HEK293 (cell line): ENCODE measurements around the gene CCDC85C.

Experiments
- BCL11A ChIP-seq: fragments of 450-650 bp; formaldehyde crosslinking; IDR thresholded peaks from 2 replicates; pipeline ENCODE4 v1.5.1; 2016; ENCODE audit warnings: low read depth, missing biosample characterization, missing genetic modification characterization
- KLF9 ChIP-seq: fragments of 450-650 bp; formaldehyde crosslinking; IDR thresholded peaks from 2 replicates; pipeline ENCODE4 v1.5.1; 2016; ENCODE audit warnings: missing biosample characterization, missing genetic modification characterization, low read depth
- PRDM10 ChIP-seq: fragments of 450-650 bp; formaldehyde crosslinking; IDR thresholded peaks from 2 replicates; pipeline ENCODE4 v1.5.1; 2016; ENCODE audit warnings: missing biosample characterization, missing genetic modification characterization
- RBAK ChIP-seq: fragments of 450-650 bp; formaldehyde crosslinking; IDR thresholded peaks from 2 replicates; pipeline ENCODE4 v1.5.1; 2016; ENCODE audit warnings: missing biosample characterization, missing genetic modification characterization
- SP2 ChIP-seq: fragments of 450-650 bp; formaldehyde crosslinking; IDR thresholded peaks from 2 replicates; pipeline ENCODE4 v1.5.1; 2016; ENCODE audit warnings: missing biosample characterization, missing genetic modification characterization
- WT1 ChIP-seq: fragments of 450-650 bp; formaldehyde crosslinking; IDR thresholded peaks from 2 replicates; pipeline ENCODE4 v1.5.1; 2016; ENCODE audit warnings: missing biosample characterization, missing genetic modification characterization
- ZBTB48 ChIP-seq: fragments of 450-650 bp; formaldehyde crosslinking; IDR thresholded peaks from 2 replicates; pipeline ENCODE4 v1.5.1; 2016; ENCODE audit warnings: missing biosample characterization, missing genetic modification characterization
- ZNF114 ChIP-seq: fragments of 450-650 bp; formaldehyde crosslinking; IDR thresholded peaks from 2 replicates; pipeline ENCODE4 v1.5.0; 2017; ENCODE audit warnings: missing biosample characterization, missing genetic modification characterization
- ZNF121 ChIP-seq: fragments of 450-650 bp; formaldehyde crosslinking; IDR thresholded peaks from 2 replicates; pipeline ENCODE4 v1.5.1; 2016; ENCODE audit warnings: missing biosample characterization, missing genetic modification characterization
- ZNF157 ChIP-seq: fragments of 450-650 bp; formaldehyde crosslinking; IDR thresholded peaks from 2 replicates; pipeline ENCODE4 v1.5.1; 2016; ENCODE audit warnings: missing biosample characterization, missing genetic modification characterization
- ZNF184 ChIP-seq: fragments of 450-650 bp; IDR thresholded peaks from 2 replicates; pipeline ENCODE4 v1.5.1; 2018; ENCODE audit warnings: missing biosample characterization, mild to moderate bottlenecking, missing genetic modification characterization
- ZNF202 ChIP-seq: fragments of 450-650 bp; formaldehyde crosslinking; IDR thresholded peaks from 2 replicates; pipeline ENCODE4 v1.5.1; 2016; ENCODE audit warnings: missing biosample characterization, missing genetic modification characterization, borderline replicate concordance
- ZNF223 ChIP-seq: fragments of 450-650 bp; formaldehyde crosslinking; IDR thresholded peaks from 2 replicates; pipeline ENCODE4 v1.5.1; 2016; ENCODE audit warnings: missing biosample characterization, missing genetic modification characterization
- ZNF26 ChIP-seq: fragments of 450-650 bp; formaldehyde crosslinking; IDR thresholded peaks from 2 replicates; pipeline ENCODE4 v1.5.1; 2016; ENCODE audit warnings: missing biosample characterization, missing genetic modification characterization
- ZNF266 ChIP-seq: fragments of 450-650 bp; formaldehyde crosslinking; IDR thresholded peaks from 2 replicates; pipeline ENCODE4 v1.5.1; 2016; ENCODE audit warnings: missing biosample characterization, missing genetic modification characterization, low read depth
- ZNF335 ChIP-seq: fragments of 450-650 bp; formaldehyde crosslinking; conservative IDR thresholded peaks from 2 replicates; pipeline ENCODE4 v1.5.1; 2016; ENCODE audit warnings: missing biosample characterization, missing genetic modification characterization
- ZNF416 ChIP-seq: fragments of 450-650 bp; formaldehyde crosslinking; IDR thresholded peaks from 2 replicates; pipeline ENCODE4 v1.5.1; 2016; ENCODE audit warnings: missing biosample characterization, missing genetic modification characterization
- ZNF488 ChIP-seq: fragments of 450-650 bp; formaldehyde crosslinking; IDR thresholded peaks from 2 replicates; pipeline ENCODE4 v1.5.1; 2016; ENCODE audit warnings: missing biosample characterization, missing genetic modification characterization
- ZNF518A ChIP-seq: fragments of 450-650 bp; formaldehyde crosslinking; conservative IDR thresholded peaks from 2 replicates; pipeline ENCODE4 v1.5.1; 2016; ENCODE audit warnings: low read depth, missing biosample characterization, missing genetic modification characterization
- ZNF544 ChIP-seq: fragments of 450-650 bp; formaldehyde crosslinking; IDR thresholded peaks from 2 replicates; pipeline ENCODE4 v1.5.0; 2017; ENCODE audit warnings: missing biosample characterization, missing genetic modification characterization
- ZNF549 ChIP-seq: fragments of 450-650 bp; IDR thresholded peaks from 2 replicates; pipeline ENCODE4 v1.5.1; 2018; ENCODE audit warnings: missing biosample characterization, missing genetic modification characterization, mild to moderate bottlenecking, inconsistent platforms, moderate library complexity
- ZNF555 ChIP-seq: fragments of 450-650 bp; formaldehyde crosslinking; conservative IDR thresholded peaks from 2 replicates; pipeline ENCODE4 v1.5.1; 2017; ENCODE audit warnings: missing biosample characterization, mild to moderate bottlenecking, missing genetic modification characterization, inconsistent platforms
- ZNF558 ChIP-seq: fragments of 450-650 bp; formaldehyde crosslinking; IDR thresholded peaks from 2 replicates; pipeline ENCODE4 v1.5.1; 2016; ENCODE audit warnings: missing biosample characterization, missing genetic modification characterization
- ZNF624 ChIP-seq: fragments of 450-650 bp; formaldehyde crosslinking; IDR thresholded peaks from 2 replicates; pipeline ENCODE4 v1.5.1; 2017; ENCODE audit warnings: missing biosample characterization, missing genetic modification characterization
- ZNF701 ChIP-seq: fragments of 450-650 bp; formaldehyde crosslinking; IDR thresholded peaks from 2 replicates; pipeline ENCODE4 v1.5.1; 2016; ENCODE audit warnings: missing biosample characterization, missing genetic modification characterization
- ZNF707 ChIP-seq: fragments of 450-650 bp; formaldehyde crosslinking; IDR thresholded peaks from 2 replicates; pipeline ENCODE4 v1.5.1; 2016; ENCODE audit warnings: missing biosample characterization, missing genetic modification characterization
- ZNF792 ChIP-seq: fragments of 450-650 bp; formaldehyde crosslinking; IDR thresholded peaks from 2 replicates; pipeline ENCODE4 v1.5.1; 2016; ENCODE audit warnings: missing biosample characterization, missing genetic modification characterization
- ZNF830 ChIP-seq: fragments of 450-650 bp; IDR thresholded peaks from 2 replicates; pipeline ENCODE4 v1.5.0; 2018; ENCODE audit warnings: missing biosample characterization, missing genetic modification characterization, low read depth, mild to moderate bottlenecking, moderate library complexity
- ZNF843 ChIP-seq: fragments of 450-650 bp; formaldehyde crosslinking; IDR thresholded peaks from 2 replicates; pipeline ENCODE4 v1.5.1; 2016; ENCODE audit warnings: missing biosample characterization, missing genetic modification characterization
- ZSCAN5A ChIP-seq: fragments of 450-650 bp; formaldehyde crosslinking; IDR thresholded peaks from 2 replicates; pipeline ENCODE4 v1.5.1; 2016; ENCODE audit warnings: missing biosample characterization, missing genetic modification characterization

CCDC85C gene

GRCh38 chr14:99604766-99605298, 825 bp upstream of the CCDC85C start (continued):
- TF ChIP-seq KLF9 (tag by site-specific recombination): no peak
- no peak for TF ChIP-seq ZNF555 (tag by site-specific recombination)
- TF ChIP-seq ZNF266 (tag by site-specific recombination): no peak
- no peak for TF ChIP-seq SP2 (tag by site-specific recombination)
- no peak for TF ChIP-seq ZNF624 (tag by site-specific recombination)
- TF ChIP-seq ZNF114 (tag by site-specific recombination): no peak
- no peak for TF ChIP-seq ZNF558 (tag by site-specific recombination)
- no peak for TF ChIP-seq ZNF202 (tag by site-specific recombination)
- TF ChIP-seq ZNF488: no peak
- TF ChIP-seq ZNF843 (tag by site-specific recombination): no peak; the same call in 1 of the 2 replicates
- TF ChIP-seq ZBTB48 (tag by site-specific recombination): peak; percentile 80
- TF ChIP-seq RBAK (tag by site-specific recombination): no peak
- TF ChIP-seq ZNF549 (tag by site-specific recombination): no peak
- TF ChIP-seq ZNF830 (tag by site-specific recombination): no peak
- TF ChIP-seq BCL11A (tag by site-specific recombination): no peak
- TF ChIP-seq PRDM10 (tag by site-specific recombination): peak; percentile 79
- TF ChIP-seq ZNF518A (tag by site-specific recombination): no peak
- peak; percentile 39; the same call in 1 of the 2 replicates for TF ChIP-seq ZSCAN5A
- no peak for TF ChIP-seq ZNF184 (tag by site-specific recombination)
- no peak for TF ChIP-seq ZNF26 (tag by site-specific recombination)
- TF ChIP-seq WT1: no peak
- no peak for TF ChIP-seq ZNF792 (tag by site-specific recombination)
- peak; percentile 91 for TF ChIP-seq ZNF335 (tag by site-specific recombination)
- TF ChIP-seq ZNF223: no peak
- no peak for TF ChIP-seq ZNF701 (tag by site-specific recombination)
- no peak for TF ChIP-seq ZNF707
- TF ChIP-seq ZNF121 (tag by site-specific recombination): no peak
- TF ChIP-seq ZNF157 (tag by site-specific recombination): no peak
- no peak for TF ChIP-seq ZNF544 (tag by site-specific recombination)
- no peak for TF ChIP-seq ZNF416 (tag by site-specific recombination)
